Stimulated activated CD8-positive, alpha-beta memory T cell treated with anti-CD3 and anti-CD28 coated beads, Interleukin-15, amount 100 ng/mL, for 1 hour (primary cell): ENCODE measurements around the gene DGKZ.

Source experiments
- DNase-seq: peaks from one replicate; pipeline ENCODE4 v3.0.0-alpha.2; 2020; ENCODE audit warnings: low read depth

The DGKZ gene

DNA sequence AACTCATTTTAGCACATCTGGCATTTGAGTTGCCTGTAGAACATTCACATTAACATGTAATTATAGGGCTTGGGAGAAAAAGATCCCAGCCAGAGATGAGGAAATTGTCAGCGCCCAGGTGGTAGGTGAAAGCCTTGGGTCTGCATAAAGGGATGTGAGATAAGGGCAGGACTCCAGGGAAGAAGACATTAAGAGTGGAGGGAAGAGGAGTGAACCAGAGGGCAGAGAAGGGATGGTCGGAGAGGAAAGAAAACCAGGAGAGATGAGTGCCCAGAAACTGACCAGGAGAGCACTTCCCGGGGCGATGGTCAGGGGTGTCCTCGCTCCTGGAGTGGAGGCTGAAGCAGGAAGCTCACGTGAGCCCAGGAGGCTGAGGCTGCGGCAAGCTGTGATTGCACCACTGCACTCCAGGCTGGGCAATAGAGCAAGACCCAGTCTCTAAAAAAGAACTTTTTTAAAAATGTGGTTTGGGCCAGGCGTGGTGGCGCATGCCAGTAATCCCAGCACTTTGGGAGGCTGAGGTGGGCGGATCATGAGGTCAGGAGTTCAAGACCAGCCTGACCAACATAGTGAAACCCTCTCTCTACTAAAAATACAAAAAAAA lies 20.3 kb upstream of the DGKZ start:
- no peak for DNase-seq

DNA sequence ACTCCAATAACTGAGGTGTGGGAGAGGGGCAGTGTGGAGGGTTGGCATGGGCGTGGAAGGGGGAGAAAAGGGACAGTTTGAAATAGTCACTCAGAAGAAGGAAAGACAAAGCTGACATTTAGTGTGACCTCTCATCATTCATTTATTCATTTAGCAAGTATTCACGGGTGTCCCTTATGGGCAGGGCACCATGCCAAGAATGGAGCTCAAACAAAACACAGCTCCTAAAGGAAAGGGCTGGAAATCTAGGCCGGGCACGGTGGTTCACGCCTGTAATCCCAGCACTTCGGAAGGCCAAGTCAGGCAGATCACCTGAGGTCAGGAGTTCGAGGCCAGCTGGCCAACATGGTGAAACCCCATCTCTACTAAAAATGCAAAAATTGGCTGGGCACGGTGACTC lies 19.4 kb upstream of the DGKZ start:
- no peak for DNase-seq

DNA sequence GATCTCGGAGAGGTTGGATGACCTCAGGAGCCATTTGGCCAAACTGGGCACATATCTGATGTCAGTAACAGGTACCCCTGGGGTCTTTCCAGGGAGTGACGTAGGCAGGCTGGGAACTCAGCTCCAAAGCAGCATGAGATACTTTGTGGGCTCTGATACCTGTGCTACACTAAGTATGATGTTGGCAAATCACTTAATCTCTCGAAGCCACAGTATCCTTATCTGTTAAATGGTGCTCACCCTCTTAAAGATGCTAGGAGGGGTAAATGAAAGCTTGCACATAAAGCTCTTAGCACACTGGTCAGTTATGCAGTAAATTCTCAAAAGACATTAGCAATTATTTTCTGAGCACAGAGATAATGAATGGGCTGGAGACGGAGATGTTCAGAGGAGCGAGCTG lies 17.1 kb upstream of the DGKZ start:
- DNase-seq, result no peak

DNA sequence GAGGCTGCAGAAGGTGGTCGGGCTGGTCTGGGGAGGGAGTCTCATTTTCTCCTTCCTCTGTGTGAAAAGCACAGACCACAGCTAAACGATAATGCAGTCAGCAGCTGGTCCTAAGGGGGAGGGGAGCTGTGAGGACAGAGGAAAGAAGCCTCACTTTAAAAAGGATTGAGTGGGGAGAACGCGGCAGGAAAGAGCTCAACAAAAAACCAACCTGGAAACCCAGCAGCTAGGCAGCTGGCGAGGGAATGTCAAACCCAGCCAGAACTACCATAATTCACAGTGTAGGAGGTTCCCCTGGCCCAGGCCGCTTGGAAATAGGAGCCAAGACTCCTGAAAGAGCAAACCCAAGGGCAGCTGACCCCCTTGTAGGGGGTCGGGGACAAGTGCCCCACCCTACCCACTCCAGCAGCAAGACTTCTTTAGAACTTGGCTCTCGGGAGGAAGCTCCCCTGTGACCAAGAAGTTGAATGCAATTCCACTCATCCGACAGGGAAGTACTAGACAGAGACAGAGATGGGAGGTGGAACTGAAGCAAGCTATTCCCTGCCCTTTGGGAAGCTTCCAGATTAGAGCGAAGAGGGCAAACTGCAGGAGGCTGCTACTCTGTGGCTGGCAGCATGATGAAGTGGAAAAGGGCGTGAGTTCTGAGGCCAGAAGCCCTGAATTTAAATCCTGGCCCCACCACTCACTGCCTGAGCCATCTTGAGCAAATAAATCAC lies 16.5 kb upstream of the DGKZ start:
- DNase-seq, result no peak

DNA sequence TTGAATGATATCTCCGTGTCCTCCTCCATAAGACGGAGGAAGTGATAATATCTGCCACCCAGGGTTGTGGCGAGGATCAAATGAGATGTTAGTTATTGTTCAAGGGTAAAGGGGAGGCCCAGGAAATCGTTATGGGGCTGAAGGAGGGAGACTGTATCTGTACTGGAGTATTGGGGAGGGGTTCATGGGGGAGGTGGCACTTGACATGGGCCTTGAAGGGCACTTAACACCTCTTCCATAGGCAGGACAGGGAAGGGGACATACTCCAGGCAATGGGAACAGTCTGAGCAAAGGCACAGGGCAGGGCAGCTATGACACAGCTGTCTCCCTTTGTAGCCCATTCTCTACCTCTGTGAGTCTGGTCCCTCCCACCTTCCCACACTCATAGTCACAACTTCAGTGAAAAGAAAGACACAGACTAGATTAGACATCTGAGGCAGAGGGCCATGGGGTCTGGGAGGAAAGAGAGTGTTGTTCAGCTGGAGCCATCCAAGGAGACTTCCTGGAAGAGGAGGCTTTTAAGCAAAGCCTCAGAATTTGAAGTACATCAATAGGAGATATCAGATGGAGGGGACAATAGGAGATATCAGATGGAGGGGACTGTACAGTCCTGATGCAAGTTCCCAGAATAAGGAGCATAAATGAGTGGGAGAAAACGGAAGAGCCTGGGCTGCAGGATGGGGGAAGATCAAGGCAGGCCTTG lies 15.8 kb upstream of the DGKZ start:
- no peak for DNase-seq

DNA sequence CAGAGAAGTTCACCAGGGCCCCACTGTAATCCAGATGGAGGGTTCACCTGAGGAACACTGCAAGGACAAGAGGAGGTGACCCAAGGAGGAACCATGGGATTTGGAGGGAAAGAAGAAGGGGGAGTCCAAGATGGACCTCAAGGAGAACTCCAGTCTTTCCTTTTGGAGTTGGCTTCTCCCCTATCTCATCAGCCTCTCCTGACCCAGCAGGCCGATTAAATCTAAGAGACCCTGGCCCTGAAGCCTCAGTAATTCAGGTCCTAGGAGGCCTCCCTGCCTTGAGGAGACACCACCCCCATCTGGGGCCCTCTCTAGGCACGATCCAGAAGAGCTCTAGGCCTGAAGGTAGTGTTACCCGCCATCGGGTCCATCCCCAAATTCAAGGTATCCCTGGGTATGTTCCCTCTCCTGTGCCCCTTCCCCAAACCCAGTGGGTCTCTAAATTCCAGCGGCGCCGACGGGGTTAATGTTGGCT lies 15.1 kb upstream of the DGKZ start:
- DNase-seq, result no peak

DNA sequence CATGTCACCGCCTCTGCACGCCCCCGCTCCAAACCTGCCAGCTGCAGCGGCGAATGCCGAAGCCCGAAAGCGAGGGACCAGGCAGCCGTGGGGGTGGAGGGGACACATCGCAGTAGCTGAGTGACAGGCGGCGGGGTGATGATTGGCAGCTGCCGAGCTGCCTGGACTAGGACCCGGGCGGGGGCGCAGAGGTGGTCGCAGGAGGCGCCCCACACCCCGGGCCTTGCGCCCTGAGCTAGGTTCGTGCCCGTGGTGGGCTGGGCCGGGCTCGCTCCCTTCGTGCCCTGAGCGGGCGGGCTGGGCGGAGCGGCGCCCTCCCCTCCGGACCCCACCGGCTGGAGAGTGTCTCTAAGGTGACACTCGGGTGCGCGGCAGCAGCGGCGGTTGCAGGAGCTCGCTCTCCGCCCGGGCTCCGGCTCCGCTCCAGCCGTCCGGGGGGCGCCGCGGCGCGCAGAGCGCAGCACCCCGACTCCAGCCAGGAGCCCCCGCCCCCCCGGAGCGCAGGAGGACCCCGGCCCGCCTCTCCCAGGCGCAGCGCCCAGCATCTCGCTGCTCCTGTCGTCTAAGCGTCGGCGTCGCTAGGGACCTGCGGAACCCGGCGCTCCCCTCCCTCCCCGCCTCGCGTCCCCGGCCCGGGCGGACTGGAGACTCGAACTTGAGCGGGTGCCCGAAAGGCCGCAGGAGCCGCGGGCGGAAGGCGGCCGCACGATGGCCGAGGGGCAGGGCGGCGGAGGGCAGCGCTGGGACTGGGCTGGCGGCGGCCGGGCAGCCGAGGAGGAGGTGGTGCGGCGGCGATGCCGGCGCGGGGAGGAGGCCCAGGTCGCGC lies 14.5 kb upstream of the DGKZ start:
- no peak for DNase-seq

DNA sequence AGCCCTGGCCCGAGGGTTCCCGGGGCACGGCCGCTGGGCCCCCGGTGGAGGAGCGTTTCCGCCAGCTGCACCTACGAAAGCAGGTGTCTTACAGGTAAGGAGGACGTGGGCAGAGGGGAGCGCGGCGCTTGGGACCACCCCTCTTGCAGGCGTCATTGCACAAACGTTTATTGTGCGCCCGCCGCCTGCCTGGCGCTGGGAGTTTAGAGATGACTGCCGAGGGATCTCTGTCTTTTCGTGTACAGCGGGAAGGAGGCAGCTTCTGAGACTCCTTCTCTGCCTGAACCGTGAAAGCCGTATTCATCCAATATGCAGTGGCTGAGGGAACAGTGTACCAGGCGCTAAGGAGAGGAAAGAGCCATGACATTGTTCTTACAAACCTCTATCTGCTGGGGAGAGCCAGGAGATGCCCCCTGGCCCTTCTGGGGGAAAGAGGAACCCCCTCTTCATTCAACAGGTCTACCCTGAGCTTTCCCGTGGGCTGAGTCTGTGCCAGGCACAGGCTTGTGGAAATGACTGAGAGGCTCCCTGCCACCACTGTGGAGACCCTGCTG lies 13.8 kb upstream of the DGKZ start:
- no peak for DNase-seq

DNA sequence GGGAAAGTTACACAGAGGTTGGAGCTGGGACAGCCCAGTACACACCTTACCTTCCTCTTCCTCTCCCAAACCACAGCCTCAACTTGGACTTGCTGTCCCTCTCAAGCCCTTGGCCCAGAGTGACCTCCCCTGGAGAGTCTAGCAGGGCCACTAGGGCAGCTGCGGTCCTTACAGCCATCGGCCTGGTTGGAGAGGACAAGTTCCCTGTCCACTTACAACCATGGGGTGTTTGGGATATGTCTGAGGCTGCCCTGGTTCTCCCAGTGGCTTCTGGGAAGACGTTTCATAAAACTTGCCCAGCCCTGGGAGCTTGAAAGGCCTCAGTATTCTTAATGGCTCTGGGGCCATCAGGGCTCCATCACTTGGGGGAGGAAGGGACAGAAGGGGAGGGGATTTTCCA lies 13.1 kb upstream of the DGKZ start:
- DNase-seq, result no peak

DNA sequence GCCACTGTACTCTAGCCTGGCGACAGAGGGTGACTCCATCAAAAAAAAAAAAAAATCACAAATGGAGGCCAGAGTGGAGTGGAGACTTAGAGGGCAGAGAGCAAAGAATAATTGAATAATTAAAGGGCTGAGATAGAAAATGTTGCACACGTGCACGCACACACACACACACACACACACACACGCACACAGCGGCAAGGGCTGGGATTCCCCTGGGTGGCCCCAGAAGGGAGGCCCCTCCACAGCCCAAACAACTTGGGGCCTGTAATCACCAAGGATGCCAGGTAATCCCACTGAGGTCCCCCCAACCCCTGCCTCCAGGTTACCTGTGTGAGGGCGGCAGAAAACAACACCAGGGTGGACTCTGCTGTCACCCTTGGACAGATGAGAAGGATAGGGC lies 12.0 kb upstream of the DGKZ start:
- no peak for DNase-seq

DNA sequence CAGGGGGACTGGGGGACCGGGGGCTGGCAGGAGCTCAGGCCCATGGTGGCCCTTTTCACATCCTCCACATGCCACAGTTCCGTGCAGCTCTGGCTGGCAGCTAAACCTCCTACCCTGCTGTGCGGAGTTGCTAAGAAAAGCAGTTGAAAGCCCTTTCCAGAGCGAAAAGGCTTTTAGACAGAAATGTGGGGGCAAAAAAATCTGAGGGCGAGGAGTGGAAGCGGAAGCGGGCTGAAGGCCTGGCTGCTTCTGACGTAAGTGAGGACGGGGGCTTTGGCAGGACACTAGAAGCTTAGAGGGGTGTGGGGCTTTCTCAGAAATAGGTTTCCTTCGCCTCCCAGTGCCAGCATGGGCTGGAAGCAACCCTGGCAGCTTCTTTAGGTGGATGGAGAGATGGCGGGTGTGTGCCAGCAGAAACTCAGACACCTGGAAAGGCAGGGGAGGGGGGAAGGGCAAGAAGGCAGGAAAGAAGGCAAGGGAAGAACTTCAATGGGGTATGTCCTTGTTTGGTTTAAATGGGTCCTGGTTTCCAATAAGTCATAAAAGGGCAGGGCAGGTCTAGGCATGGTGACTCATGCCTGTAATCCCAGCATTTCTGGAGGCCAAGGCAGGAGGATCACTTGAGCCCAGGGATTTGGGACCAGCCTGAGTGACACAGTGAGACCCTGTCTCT lies 11.2 kb upstream of the DGKZ start:
- DNase-seq, result no peak

DNA sequence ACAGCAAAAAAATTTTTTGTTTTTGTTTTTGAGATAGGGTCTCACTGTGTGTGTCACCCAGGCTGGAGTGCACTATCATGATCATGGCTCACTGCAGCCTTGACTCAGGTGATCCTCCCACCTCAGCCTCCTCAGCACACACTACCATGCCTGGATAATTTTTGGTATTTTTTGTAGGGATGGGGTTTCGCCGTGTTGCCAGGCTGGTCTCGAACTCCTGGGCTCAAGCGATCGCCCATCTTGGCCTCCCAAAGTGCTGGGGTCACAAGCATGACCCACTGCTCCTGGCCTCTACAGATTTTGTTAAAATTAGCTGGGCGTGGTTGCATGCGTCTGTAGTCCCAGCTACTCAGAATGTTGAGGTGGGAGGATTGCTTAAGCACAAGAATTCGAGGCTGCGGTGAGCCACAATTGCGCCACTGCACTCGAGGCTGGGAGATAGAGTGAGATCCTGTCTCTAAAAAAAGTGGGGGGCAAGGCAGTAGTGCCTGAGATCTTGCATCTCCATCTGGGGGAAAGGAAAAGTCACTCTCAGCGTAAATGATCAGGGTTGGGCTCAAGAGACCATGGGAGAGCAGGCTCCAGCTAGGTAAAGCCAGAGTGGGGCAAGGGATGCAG lies 10.6 kb upstream of the DGKZ start:
- no peak for DNase-seq

DNA sequence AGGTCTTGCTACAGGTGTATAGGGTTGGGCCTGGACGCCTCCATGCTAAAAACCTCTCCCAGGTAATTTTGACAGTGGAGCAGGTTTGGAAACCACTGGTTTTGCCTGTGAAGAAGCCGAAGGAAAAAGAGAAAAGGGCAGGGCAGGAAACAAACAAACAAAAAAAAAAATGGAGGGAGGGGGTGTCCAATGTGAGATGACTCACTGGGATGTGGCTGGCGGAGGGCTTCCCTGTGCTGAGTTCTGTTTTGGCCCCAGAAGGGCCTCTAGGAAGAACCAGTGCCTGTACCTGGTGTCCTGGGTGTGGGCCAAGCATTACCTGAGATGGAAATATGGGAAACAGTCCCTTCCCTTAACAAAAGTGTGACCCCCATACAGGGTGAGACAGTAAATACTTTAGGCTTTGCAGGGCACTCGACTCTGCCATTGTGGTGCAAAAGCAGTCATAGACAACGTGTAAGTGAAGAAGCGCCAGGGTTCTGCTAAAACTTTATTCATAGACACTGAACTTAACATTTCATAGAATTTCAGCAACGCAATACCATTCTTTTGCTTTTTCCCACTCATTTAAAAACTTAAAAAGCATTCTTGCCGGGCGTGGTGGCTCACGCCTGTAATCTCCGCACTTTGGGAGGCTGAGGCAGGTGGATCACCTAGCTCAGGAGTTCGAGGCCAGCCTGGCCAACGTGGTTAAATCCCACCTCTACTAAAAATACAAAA lies 9.5 kb upstream of the DGKZ start:
- DNase-seq, result no peak

DNA sequence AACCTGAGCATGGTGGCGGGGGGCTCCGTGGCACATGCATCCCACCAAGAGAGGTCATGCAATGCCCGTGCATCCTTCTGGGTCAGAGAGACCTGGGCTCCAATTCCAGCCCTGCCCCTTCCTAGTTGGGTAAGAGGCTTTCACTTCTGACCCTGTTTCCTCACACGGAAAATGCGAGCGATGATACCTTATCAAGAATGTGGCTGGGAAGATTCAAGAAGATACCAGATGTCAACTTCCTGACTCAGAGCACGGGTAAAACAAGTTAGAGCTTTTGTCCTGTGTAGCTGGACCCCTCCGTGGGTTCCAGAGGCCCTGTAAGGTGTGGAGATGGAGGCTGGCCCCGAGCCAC lies 8.7 kb upstream of the DGKZ start:
- DNase-seq, result no peak

DNA sequence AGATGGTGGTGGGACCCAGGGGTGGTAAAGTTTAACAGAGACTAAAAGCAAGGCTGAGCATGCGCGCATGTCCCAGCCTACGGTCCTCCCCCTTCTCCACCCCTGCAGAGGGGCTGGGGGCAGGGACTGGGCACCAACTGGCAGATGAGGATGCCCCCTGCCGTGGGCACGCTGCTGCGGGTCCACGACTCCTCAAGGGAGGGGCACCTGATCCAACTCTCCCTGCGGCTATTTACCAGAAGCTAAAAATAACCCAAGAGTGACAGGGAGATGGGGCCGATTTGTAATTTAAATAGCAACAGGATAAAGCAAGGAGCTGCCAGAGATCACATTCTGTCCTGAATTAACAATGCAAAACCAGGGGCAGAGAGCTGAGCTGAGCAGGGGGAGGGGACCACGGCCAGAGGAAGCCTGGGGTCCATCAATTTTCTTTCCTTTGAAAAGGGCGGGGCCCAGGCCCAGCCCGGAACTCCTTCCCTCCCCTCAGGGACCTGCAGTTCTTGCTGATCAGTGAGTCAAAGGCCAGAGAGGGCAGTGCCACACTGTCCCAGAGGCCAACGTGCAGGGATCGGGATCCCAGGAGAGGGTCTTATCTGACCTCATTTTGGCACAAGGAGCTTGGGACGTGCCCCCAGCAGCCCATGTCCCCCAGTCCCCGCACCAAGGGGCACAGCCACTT lies 8.1 kb upstream of the DGKZ start:
- DNase-seq, result no peak

DNA sequence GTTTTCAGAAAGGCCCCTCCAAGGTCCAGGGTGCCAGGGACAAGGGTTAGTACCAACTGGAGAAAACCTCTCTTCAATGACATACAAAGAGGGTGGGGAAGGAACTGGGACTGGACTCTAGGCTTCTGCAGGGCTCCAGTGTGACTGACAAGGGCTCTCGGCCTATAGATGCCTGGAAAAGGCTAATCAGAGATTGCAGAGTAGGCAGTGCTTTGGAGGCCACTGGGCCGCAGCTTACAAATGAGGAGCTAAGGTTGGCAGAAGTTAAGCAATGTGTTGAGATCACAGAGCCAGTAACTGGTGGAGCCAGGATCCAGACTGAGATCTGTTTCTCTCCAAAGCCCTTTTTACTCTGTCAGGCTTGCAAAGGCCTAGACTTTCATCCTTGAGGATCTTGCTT lies 7.4 kb upstream of the DGKZ start:
- DNase-seq, result no peak

DNA sequence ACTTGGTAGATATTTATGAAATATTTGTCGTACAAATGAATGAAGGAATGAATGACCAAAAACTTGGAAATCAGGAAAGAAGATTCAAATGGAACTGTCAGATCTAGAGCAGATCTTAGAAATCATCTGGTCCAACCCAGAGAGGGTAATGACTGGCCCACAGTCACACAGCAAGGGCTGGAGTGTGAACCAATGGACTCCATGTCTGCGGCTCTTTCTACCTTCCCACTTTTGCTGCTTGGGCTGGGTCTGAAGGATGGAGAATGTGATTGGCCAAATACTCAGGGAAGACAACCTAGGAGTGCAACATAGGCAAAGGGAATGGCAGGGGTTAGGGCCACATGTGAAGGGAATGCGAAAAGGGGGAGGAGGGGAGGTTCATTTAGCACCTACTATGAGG lies 5.8 kb upstream of the DGKZ start:
- no peak for DNase-seq

DNA sequence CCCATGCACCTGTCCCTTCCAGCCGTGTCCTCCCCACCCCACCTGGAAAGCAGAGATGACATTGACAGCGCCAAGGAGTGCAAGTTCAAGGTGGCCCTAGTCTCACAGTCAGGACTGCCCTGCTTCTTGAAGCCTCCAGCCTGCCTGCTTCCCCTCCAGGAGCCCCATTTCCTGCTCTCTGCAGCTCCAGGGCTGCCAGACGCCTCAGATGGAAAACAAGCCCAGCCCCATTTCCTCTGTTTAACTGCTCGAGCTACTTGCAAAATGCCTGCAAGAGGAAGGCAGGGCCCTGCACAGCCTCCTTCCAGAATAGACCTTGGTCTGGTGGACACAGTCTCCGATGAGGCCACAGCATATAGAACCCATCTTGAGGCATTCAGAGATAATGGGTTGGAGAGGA lies 5.0 kb upstream of the DGKZ start:
- DNase-seq, result no peak

DNA sequence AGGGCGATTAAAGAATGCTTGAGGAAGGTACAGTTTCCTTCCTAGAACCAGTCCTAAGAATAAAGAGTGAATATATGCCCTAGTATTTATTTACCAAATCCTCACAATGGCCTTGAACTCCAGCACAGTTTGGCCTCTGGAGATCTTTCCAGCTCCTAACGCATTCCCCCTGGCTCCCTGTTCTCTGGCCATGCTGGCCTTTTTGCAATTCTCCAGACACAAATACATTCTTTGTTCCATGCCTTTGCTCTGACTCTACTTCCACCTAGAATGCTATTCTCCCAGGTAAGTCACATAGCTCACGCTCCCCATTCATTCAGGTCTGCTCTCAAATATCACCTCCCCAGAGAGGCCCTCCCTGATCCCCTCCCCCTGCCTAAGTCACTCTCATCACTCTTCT lies 3.7 kb upstream of the DGKZ start:
- no peak for DNase-seq

DNA sequence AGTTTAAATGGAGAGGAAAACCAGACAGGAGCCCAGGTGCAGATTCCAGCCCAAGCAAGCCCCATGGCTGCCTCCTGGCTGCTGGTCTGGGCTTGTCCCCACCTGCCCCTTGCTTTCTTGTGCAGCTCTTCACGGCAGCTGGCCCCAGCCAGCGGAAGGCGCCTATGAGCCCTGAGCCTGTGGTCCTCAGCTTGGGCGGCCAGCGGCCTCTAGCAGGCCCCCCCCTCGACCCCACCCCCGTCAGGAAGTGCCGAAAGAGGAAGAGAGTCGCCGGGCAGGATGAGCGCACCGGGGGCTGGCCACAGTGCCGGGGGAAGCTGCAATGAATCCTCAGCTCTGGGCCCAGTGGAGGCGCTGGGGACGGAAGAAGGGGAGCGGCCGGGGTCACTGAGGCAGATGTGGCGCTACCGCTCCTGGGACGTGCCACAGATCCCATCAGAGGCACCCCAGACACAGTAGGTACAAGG lies 2.1 kb upstream of the DGKZ start:
- no peak for DNase-seq
